HTR-8/SVneo (cell line): ENCODE measurements around the gene ETV6.
A peak's percentile ranks its signal among the peaks of the same experiment; 100 is the strongest.

Experiments used
- DNase-seq: peaks from one replicate; pipeline ENCODE4 v3.0.0; 2011; ENCODE audit warnings: low spot score, mixed read lengths; ENCODE audit not compliant: insufficient read length
- FAIRE-seq: peaks from 2 replicates; lab custom pipeline; 2011; peaks lifted over from hg19 to GRCh38; lab: Jason Lieb, UNC

Gene ETV6

GRCh38 chr12:11711651-11712327 is 62.3 kb downstream of the ETV6 start:
- FAIRE-seq: no peak
- no peak for DNase-seq

GRCh38 chr12:11712491-11712890 is 63.0 kb downstream of the ETV6 start:
- DNase-seq (no peak), FAIRE-seq (no peak)

GRCh38 chr12:11713202-11713601 is 63.7 kb downstream of the ETV6 start:
- no peak for DNase-seq
- FAIRE-seq: no peak

- no peak for DNase-seq
- no peak for FAIRE-seq
These were observed 65.2 kb downstream of the ETV6 start for GRCh38 chr12:11714626-11715025.

GRCh38 chr12:11715621-11716020 is 66.1 kb downstream of the ETV6 start:
- DNase-seq (no peak), FAIRE-seq (no peak)

GRCh38 chr12:11716794-11717518 is 67.5 kb downstream of the ETV6 start:
- DNase-seq (no peak), FAIRE-seq (no peak)

- FAIRE-seq (no peak), DNase-seq (no peak)
These were observed 68.1 kb downstream of the ETV6 start for GRCh38 chr12:11717519-11717961.

- FAIRE-seq: no peak
- DNase-seq: no peak
These were observed 68.6 kb downstream of the ETV6 start for GRCh38 chr12:11718105-11718504.

- FAIRE-seq: no peak
- DNase-seq: no peak
These were observed 69.3 kb downstream of the ETV6 start for GRCh38 chr12:11718768-11719253.

- DNase-seq (peak; percentile 82), FAIRE-seq (peak; percentile 90)
These were observed 70.2 kb downstream of the ETV6 start for GRCh38 chr12:11719678-11720099.

GRCh38 chr12:11722071-11722470 is 72.6 kb downstream of the ETV6 start:
- DNase-seq (no peak), FAIRE-seq (no peak)

GRCh38 chr12:11722578-11723138 is 73.2 kb downstream of the ETV6 start:
- no peak for DNase-seq
- FAIRE-seq: no peak

GRCh38 chr12:11723993-11724392 is 74.5 kb downstream of the ETV6 start:
- FAIRE-seq (no peak), DNase-seq (no peak)

GRCh38 chr12:11724888-11725311 is 75.4 kb downstream of the ETV6 start:
- no peak for DNase-seq

GRCh38 chr12:11725686-11726085 is 76.2 kb downstream of the ETV6 start:
- FAIRE-seq: no peak
- no peak for DNase-seq

More at GRCh38 chr12:11724888-11725311, 75.4 kb downstream of the ETV6 start:
- no peak for FAIRE-seq

GRCh38 chr12:11726659-11727058 is 77.2 kb downstream of the ETV6 start:
- FAIRE-seq (no peak), DNase-seq (no peak)

GRCh38 chr12:11727133-11727664 is 77.7 kb downstream of the ETV6 start:
- no peak for FAIRE-seq
- no peak for DNase-seq

GRCh38 chr12:11728154-11728755 is 78.8 kb downstream of the ETV6 start:
- FAIRE-seq (no peak), DNase-seq (no peak)

- DNase-seq (no peak), FAIRE-seq (no peak)
These were observed 79.5 kb downstream of the ETV6 start for GRCh38 chr12:11729008-11729407.

- DNase-seq (no peak), FAIRE-seq (peak; percentile 23)
These were observed 80.1 kb downstream of the ETV6 start for GRCh38 chr12:11729439-11730150.
